HG03097 (cell line): Measurements from ENCODE around the gene CRISPLD2.

Experiments
- ATAC-seq: cut with Tn5 transposase; IDR thresholded peaks from one replicate; pipeline ENCODE4 v1.9.1; 2021; ENCODE audit not compliant: unreplicated experiment, low FRiP score

The CRISPLD2 gene

GRCh38 chr16:84800158-84800978, 19.4 kb upstream of the CRISPLD2 start:
- ATAC-seq: no peak

GRCh38 chr16:84803146-84803545, 16.6 kb upstream of the CRISPLD2 start:
- ATAC-seq: no peak

GRCh38 chr16:84804326-84804725, 15.5 kb upstream of the CRISPLD2 start:
- ATAC-seq: no peak

- ATAC-seq: no peak
Observed at GRCh38 chr16:84806256-84806889, 13.4 kb upstream of the CRISPLD2 start.

- ATAC-seq: no peak
Observed at GRCh38 chr16:84806890-84807258, 12.9 kb upstream of the CRISPLD2 start.

- no peak for ATAC-seq
Observed at GRCh38 chr16:84807776-84808175, 12.0 kb upstream of the CRISPLD2 start.

GRCh38 chr16:84808826-84809225, 11.0 kb upstream of the CRISPLD2 start:
- ATAC-seq: no peak

- ATAC-seq: no peak
Observed at GRCh38 chr16:84810518-84811273, 9.1 kb upstream of the CRISPLD2 start.

- no peak for ATAC-seq
Observed at GRCh38 chr16:84811529-84811928, 8.3 kb upstream of the CRISPLD2 start.

GRCh38 chr16:84813141-84813934, 6.4 kb upstream of the CRISPLD2 start:
- no peak for ATAC-seq

- ATAC-seq: no peak
Observed at GRCh38 chr16:84815462-84815861, 4.3 kb upstream of the CRISPLD2 start.

GRCh38 chr16:84816023-84816422, 3.8 kb upstream of the CRISPLD2 start:
- no peak for ATAC-seq

GRCh38 chr16:84816485-84816884, 3.3 kb upstream of the CRISPLD2 start:
- no peak for ATAC-seq

- no peak for ATAC-seq
Observed at GRCh38 chr16:84817206-84817605, 2.6 kb upstream of the CRISPLD2 start.

- no peak for ATAC-seq
Observed at GRCh38 chr16:84817613-84818012, 2.2 kb upstream of the CRISPLD2 start.

- ATAC-seq: no peak
Observed at GRCh38 chr16:84818133-84818532, 1.7 kb upstream of the CRISPLD2 start.

GRCh38 chr16:84818989-84819643, 669 bp upstream of the CRISPLD2 start:
- no peak for ATAC-seq

- ATAC-seq: no peak
Observed at GRCh38 chr16:84820305-84820684, 510 bp downstream of the CRISPLD2 start.

- no peak for ATAC-seq
Observed at GRCh38 chr16:84820771-84821170, 986 bp downstream of the CRISPLD2 start.

GRCh38 chr16:84821179-84821578, 1.4 kb downstream of the CRISPLD2 start:
- ATAC-seq: no peak
